SK-N-SH (cell line): ENCODE results near the gene CEP170B. TPM values are rescaled to one million over a fixed set of nuclear protein-coding genes. Genes with fewer than 3 reads are reported as not detected.

Experiments used
- CTCF ChIA-PET: fragments of 300-600, 350-600 bp; formaldehyde crosslinking; extraction: SDS; loops from one replicate; lab custom pipeline; 2021; lab: Yijun Ruan, JAX
- POLR2A ChIA-PET: fragments of 350-600 bp; sonication (Branson Sonifier 250); formaldehyde crosslinking; extraction: SDS; loops from one replicate; lab custom pipeline; 2020; ENCODE audit warnings: antibody characterized with exemption, inconsistent platforms; lab: Yijun Ruan, JAX
- DNase-seq: peaks from one replicate; pipeline ENCODE4 v3.0.0; 2012
- H2AFZ ChIP-seq: fragments of 200-600 bp; sonication (generic); 2 replicates; pipeline ENCODE4 v1.8.1; 2016; ENCODE audit warnings: antibody characterized with exemption, mild to moderate bottlenecking, low read depth
- H3F3A ChIP-seq: fragments of 200-600 bp; sonication (generic); replicated peaks from 2 replicates; pipeline ENCODE3; 2016; ENCODE audit warnings: antibody characterized with exemption, mild to moderate bottlenecking; ENCODE audit not compliant: insufficient read depth
- H3K27ac ChIP-seq, 2 experiments: fragments of 200-500 bp in 1 of 2; fragments of 200-600 bp in 1 of 2; sonication (Bioruptor generic) in 1 of 2; sonication (generic), shearing (Covaris generic) in 1 of 2; 2 replicates each; pipeline versions ENCODE4 v1.5.1 to v1.6.1; 2014 to 2016; ENCODE audit warnings: low read depth in 2 of 2, inconsistent platforms in 1 of 2, low read length in 1 of 2, mild to moderate bottlenecking in 1 of 2, mixed read lengths in 1 of 2
- H3K27me3 ChIP-seq: fragments of 200-600 bp; sonication (generic), shearing (Covaris generic); 2 replicates; pipeline ENCODE4 v1.6.1; 2016; ENCODE audit warnings: mixed run types; ENCODE audit not compliant: insufficient read depth
- H3K36me3 ChIP-seq, 2 experiments: fragments of 200-500 bp in 1 of 2; fragments of 200-600 bp in 1 of 2; sonication (Bioruptor generic) in 1 of 2; sonication (generic) in 1 of 2; replicated peaks in 1 of 2; 2 replicates each; pipeline versions ENCODE3 to v1.5.1; 2014 to 2016; ENCODE audit warnings: low read length in 1 of 2, mild to moderate bottlenecking in 1 of 2; ENCODE audit not compliant: insufficient read depth in 2 of 2, control insufficient read depth in 1 of 2
- H3K4me1 ChIP-seq, 2 experiments: fragments of 200-500 bp in 1 of 2; fragments of 200-600 bp in 1 of 2; sonication (Bioruptor generic) in 1 of 2; sonication (generic), shearing (Covaris generic) in 1 of 2; 2 replicates each; pipeline versions ENCODE4 v1.5.1 to v1.6.1; 2014 to 2016; ENCODE audit warnings: low read depth in 1 of 2, low read length in 1 of 2, mixed run types in 1 of 2; ENCODE audit not compliant: insufficient read depth in 2 of 2, control insufficient read depth in 1 of 2
- H3K4me2 ChIP-seq: fragments of 200-600 bp; sonication (generic), shearing (Covaris generic); 2 replicates; pipeline ENCODE4 v1.6.1; 2017; ENCODE audit warnings: mixed run types
- H3K4me3 ChIP-seq, 2 experiments: fragments of 200-500 bp in 1 of 2; fragments of 200-600 bp in 1 of 2; sonication (Bioruptor generic) in 1 of 2; sonication (generic), shearing (Covaris generic) in 1 of 2; 2 replicates each; pipeline versions ENCODE4 v1.5.1 to v1.8.1; 2014 to 2016; ENCODE audit warnings: low read depth in 2 of 2, inconsistent platforms in 1 of 2, low read length in 1 of 2, mild to moderate bottlenecking in 1 of 2, mixed read lengths in 1 of 2, moderate library complexity in 1 of 2
- H3K79me2 ChIP-seq: fragments of 200-600 bp; sonication (generic); 2 replicates; pipeline ENCODE4 v1.8.1; 2017; ENCODE audit warnings: mild to moderate bottlenecking; ENCODE audit not compliant: insufficient read depth
- H3K9ac ChIP-seq: fragments of 200-600 bp; sonication (generic); 2 replicates; pipeline ENCODE4 v1.6.1; 2017; ENCODE audit warnings: mixed run types
- H3K9me2 ChIP-seq: fragments of 200-600 bp; sonication (generic); 2 replicates; pipeline ENCODE4 v1.6.1; 2017; ENCODE audit warnings: mixed run types
- H3K9me3 ChIP-seq: fragments of 200-600 bp; sonication (generic); 2 replicates; pipeline ENCODE4 v1.6.1; 2017; ENCODE audit warnings: mixed run types, mild to moderate bottlenecking, moderate library complexity
- H4K20me1 ChIP-seq: fragments of 200-600 bp; sonication (generic); 2 replicates; pipeline ENCODE4 v1.6.1; 2017; ENCODE audit warnings: mild to moderate bottlenecking, mixed run types; ENCODE audit not compliant: insufficient read depth
- EP300 ChIP-seq, 2 experiments: IDR thresholded peaks; 2 replicates each; pipeline versions ENCODE4 v1.4.0 to v1.6.1; 2012; ENCODE audit warnings: borderline replicate concordance in 1 of 2, low read depth in 1 of 2, low read length in 1 of 2
- MXI1 ChIP-seq: IDR thresholded peaks from 2 replicates; pipeline ENCODE4 v1.6.1; 2012; ENCODE audit warnings: mild to moderate bottlenecking, low read depth, low read length, improper control_type of control experiment
- NRF1 ChIP-seq: IDR thresholded peaks from 2 replicates; pipeline ENCODE4 v1.6.1; 2012; ENCODE audit warnings: low read depth, mild to moderate bottlenecking, low read length
- POLR2AphosphoS5 ChIP-seq: IDR thresholded peaks from 2 replicates; pipeline ENCODE4 v1.6.1; 2012; ENCODE audit warnings: low read depth, low read length
- RCOR1 ChIP-seq: fragments of 150-350 bp; IDR thresholded peaks from 2 replicates; pipeline ENCODE4 v1.6.1; 2017; ENCODE audit warnings: antibody characterized with exemption, low read length
- TAF1 ChIP-seq: IDR thresholded peaks from 2 replicates; pipeline ENCODE4 v1.6.1; 2012; ENCODE audit warnings: low read depth, mild to moderate bottlenecking, low read length, moderate library complexity, borderline replicate concordance
- TEAD4 ChIP-seq: IDR thresholded peaks from 2 replicates; pipeline ENCODE4 v1.4.0; 2012; ENCODE audit warnings: mild to moderate bottlenecking, borderline replicate concordance; ENCODE audit not compliant: insufficient read depth
- YY1 ChIP-seq: IDR thresholded peaks from 2 replicates; pipeline ENCODE4 v1.4.0; 2012; ENCODE audit warnings: low read depth, mild to moderate bottlenecking
- ZBTB33 ChIP-seq: IDR thresholded peaks from 2 replicates; pipeline ENCODE4 v1.4.0; 2012; ENCODE audit warnings: low read depth, borderline replicate concordance
- WGBS: methylation state at CpG from one replicate; pipeline ENCODE4 v1.1.6; 2017; ENCODE audit warnings: low lambda C conversion rate; 5-methylcytosine and 5-hydroxymethylcytosine counted together
- polyA plus RNA-seq, 3 experiments: library from polyadenylated mRNA; depleted of rRNA; stranded (reverse); fragments of >200 nt; gene quantifications; 2 replicates each; pipeline ENCODE4 v1.2.3, GENCODE V29; 2012
- TF ChIP-seq, protein P1 (sequence below): IDR thresholded peaks from 2 replicates; pipeline ENCODE4 v1.6.1; 2012; ENCODE audit warnings: mild to moderate bottlenecking, low read depth, low read length, moderate library complexity

The CEP170B gene
- polyA plus RNA-seq, 1 of the 3 experiments (the other 2 are of a cell fraction), result 11.0 TPM

- TF ChIP-seq NRF1 (no peak), POLR2AphosphoS5 (0 out of 2 replicates have a peak, but pooled peaks have one; percentile 31), RCOR1 (no peak), ZBTB33 (no peak), MXI1 (no peak), TEAD4 (no peak), EP300 (IDR thresholded peaks at IDR 0.05; ENCODE audit: borderline replicate concordance in 1 of 2, low read depth in 1 of 2, low read length in 1 of 2) (no peak), TAF1 (no peak)
- TF ChIP-seq, protein P1, sequence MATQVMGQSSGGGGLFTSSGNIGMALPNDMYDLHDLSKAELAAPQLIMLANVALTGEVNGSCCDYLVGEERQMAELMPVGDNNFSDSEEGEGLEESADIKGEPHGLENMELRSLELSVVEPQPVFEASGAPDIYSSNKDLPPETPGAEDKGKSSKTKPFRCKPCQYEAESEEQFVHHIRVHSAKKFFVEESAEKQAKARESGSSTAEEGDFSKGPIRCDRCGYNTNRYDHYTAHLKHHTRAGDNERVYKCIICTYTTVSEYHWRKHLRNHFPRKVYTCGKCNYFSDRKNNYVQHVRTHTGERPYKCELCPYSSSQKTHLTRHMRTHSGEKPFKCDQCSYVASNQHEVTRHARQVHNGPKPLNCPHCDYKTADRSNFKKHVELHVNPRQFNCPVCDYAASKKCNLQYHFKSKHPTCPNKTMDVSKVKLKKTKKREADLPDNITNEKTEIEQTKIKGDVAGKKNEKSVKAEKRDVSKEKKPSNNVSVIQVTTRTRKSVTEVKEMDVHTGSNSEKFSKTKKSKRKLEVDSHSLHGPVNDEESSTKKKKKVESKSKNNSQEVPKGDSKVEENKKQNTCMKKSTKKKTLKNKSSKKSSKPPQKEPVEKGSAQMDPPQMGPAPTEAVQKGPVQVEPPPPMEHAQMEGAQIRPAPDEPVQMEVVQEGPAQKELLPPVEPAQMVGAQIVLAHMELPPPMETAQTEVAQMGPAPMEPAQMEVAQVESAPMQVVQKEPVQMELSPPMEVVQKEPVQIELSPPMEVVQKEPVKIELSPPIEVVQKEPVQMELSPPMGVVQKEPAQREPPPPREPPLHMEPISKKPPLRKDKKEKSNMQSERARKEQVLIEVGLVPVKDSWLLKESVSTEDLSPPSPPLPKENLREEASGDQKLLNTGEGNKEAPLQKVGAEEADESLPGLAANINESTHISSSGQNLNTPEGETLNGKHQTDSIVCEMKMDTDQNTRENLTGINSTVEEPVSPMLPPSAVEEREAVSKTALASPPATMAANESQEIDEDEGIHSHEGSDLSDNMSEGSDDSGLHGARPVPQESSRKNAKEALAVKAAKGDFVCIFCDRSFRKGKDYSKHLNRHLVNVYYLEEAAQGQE, result no peak
- H3K9me2 ChIP-seq, result no peaks in the 10 kb centered on the region
- WGBS, result 55% methylated on average over 11 of the region's 11 CpGs
- no peak overlapping the region for H3K4me3 ChIP-seq
- no peaks in the 10 kb centered on the region for H3K27me3 ChIP-seq
- H3K9me3 ChIP-seq, result no peaks in the 10 kb centered on the region
- H3K4me2 ChIP-seq, result no peak overlapping the region
- H3K27ac ChIP-seq, result no peak overlapping the region
- H3K9ac ChIP-seq, result no peak overlapping the region
- ChIA-PET CTCF (interaction anchor here (0.6 to 1.9 kb wide), 3 partner anchors 37 to 214 kb away, joined by 3 to 9 read pairs (median 7); no protein-coding TSS in a partner anchor), POLR2A (no interaction called here)
- no peaks in the 10 kb centered on the region for H3K79me2 ChIP-seq
- peaks cover 3% of the 10 kb centered on the region for H3F3A ChIP-seq
- H3K4me1 ChIP-seq, result peaks cover 0 to 5% of the 10 kb centered on the region in 2 experiments; a peak in 1 of 4 replicates
- peaks cover 7 to 24% of the 10 kb centered on the region in 2 experiments for H3K36me3 ChIP-seq
- no peaks in the 10 kb centered on the region for H4K20me1 ChIP-seq
- no peak for DNase-seq
- H2AFZ ChIP-seq, result no peak overlapping the region
Observed at GRCh38 chr14:104937694-104938365, 72.8 kb downstream of the CEP170B start.

DNA sequence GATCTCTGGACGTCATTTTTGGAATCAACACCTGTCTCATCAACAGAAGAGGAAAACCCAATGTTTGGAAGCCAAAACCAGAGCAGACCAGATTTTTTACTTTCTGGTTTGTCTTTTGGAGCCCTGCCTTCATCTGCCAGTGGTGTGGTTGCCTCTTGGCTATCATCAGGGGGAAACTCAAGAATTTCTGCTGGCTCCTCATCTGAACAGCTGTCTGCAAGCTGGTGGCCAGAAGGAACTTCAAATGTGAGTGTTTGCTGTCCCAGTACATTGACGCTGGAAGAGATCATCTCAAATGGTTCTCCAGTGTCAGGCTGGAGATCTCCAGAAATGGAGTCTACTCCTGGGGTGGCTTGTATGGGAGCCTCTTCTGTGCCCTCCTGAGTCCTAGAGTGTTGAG is 73.4 kb downstream of the CEP170B start:
- H3K9me2 ChIP-seq, result no peaks in the 10 kb centered on the region
- no peak overlapping the region for H3K4me2 ChIP-seq
- no peak overlapping the region for H3K9ac ChIP-seq
- peaks cover 7 to 24% of the 10 kb centered on the region in 2 experiments for H3K36me3 ChIP-seq
- ChIA-PET CTCF (interaction anchor here (2.4 kb wide), 1 partner anchor 107 kb away, joined by 12 read pairs; no protein-coding TSS in a partner anchor), POLR2A (no interaction called here)
- H4K20me1 ChIP-seq, result no peaks in the 10 kb centered on the region
- TF ChIP-seq YY1, result no peak
- no peaks in the 10 kb centered on the region for H3K27me3 ChIP-seq
- 81% methylated on average over 2 of the region's 2 CpGs for WGBS
- DNase-seq, result no peak
- no peak overlapping the region for H3K27ac ChIP-seq
- H3K4me3 ChIP-seq, result no peak overlapping the region
- no peaks in the 10 kb centered on the region for H3K79me2 ChIP-seq
- H3K4me1 ChIP-seq, result peaks cover 0 to 5% of the 10 kb centered on the region in 2 experiments; a peak in 1 of 4 replicates
- H2AFZ ChIP-seq, result no peak overlapping the region
- no peaks in the 10 kb centered on the region for H3K9me3 ChIP-seq
- peaks cover 3% of the 10 kb centered on the region for H3F3A ChIP-seq
